HEK293 (cell line): ENCODE measurements around the gene NEURL1.
A peak's percentile ranks its signal among the peaks of the same experiment; 100 is the strongest.

Experiments
- CTCF ChIA-PET: fragments of 350-600 bp; formaldehyde crosslinking; extraction: SDS; loops from one replicate; lab custom pipeline; 2021; ENCODE audit warnings: antibody characterized with exemption; lab: Yijun Ruan, JAX
- POLR2A ChIA-PET: fragments of 300-600 bp; formaldehyde crosslinking; extraction: SDS; loops from one replicate; lab custom pipeline; 2020; ENCODE audit warnings: antibody characterized with exemption, inconsistent platforms; lab: Yijun Ruan, JAX
- H3K27ac ChIP-seq: fragments of 200-500 bp; sonication (Bioruptor generic); 2 replicates; pipeline ENCODE4 v1.5.1; 2014; ENCODE audit warnings: low read depth, low read length, control low read depth, inconsistent platforms; ENCODE audit errors: extremely low read depth
- H3K36me3 ChIP-seq, 2 experiments: fragments of 200-500 bp in 1 of 2; sonication (Bioruptor generic) in 1 of 2; 1 replicate in 1 of 2; 2 replicates in 1 of 2; pipeline ENCODE4 v1.5.1; 2014 to 2017; ENCODE audit warnings: inconsistent platforms in 2 of 2, low read length in 2 of 2; ENCODE audit not compliant: control insufficient read depth in 2 of 2, insufficient read depth in 1 of 2
- H3K4me1 ChIP-seq: fragments of 200-500 bp; sonication (Bioruptor generic); 2 replicates; pipeline ENCODE4 v1.5.1; 2014; ENCODE audit warnings: mild to moderate bottlenecking, low read length, inconsistent platforms; ENCODE audit not compliant: control insufficient read depth, insufficient read depth
- H3K4me3 ChIP-seq: 2 replicates; pipeline ENCODE4 v1.5.1; 2011; ENCODE audit warnings: low read depth, mild to moderate bottlenecking, control low read depth, low read length, moderate library complexity
- H3K9me3 ChIP-seq: fragments of 200-500 bp; sonication (Bioruptor generic); 2 replicates; pipeline ENCODE4 v1.5.1; 2014; ENCODE audit warnings: low read depth, low read length, inconsistent platforms; ENCODE audit not compliant: control insufficient read depth, insufficient read depth
- FEZF1 ChIP-seq: fragments of 450-650 bp; formaldehyde crosslinking; IDR thresholded peaks from 2 replicates; pipeline ENCODE4 v1.5.1; 2016; ENCODE audit warnings: missing biosample characterization, missing genetic modification characterization
- HOXC10 ChIP-seq: sonication (generic); formaldehyde crosslinking; IDR thresholded peaks from 2 replicates; pipeline ENCODE4 v1.8.1; 2023; ENCODE audit warnings: mild to moderate bottlenecking, missing genetic modification reagents
- KLF8 ChIP-seq: fragments of 450-650 bp; formaldehyde crosslinking; IDR thresholded peaks from 2 replicates; pipeline ENCODE4 v1.5.1; 2016; ENCODE audit warnings: missing biosample characterization, missing genetic modification characterization
- SP7 ChIP-seq: fragments of 450-650 bp; formaldehyde crosslinking; IDR thresholded peaks from 2 replicates; pipeline ENCODE4 v1.5.1; 2016; ENCODE audit warnings: missing biosample characterization, missing genetic modification characterization
- TSHZ1 ChIP-seq: fragments of 450-650 bp; formaldehyde crosslinking; IDR thresholded peaks from 2 replicates; pipeline ENCODE4 v1.5.1; 2016; ENCODE audit warnings: missing biosample characterization, missing genetic modification characterization, borderline replicate concordance
- ZBTB26 ChIP-seq: fragments of 450-650 bp; formaldehyde crosslinking; optimal IDR thresholded peaks from 2 replicates; pipeline ENCODE3; 2016; ENCODE audit warnings: missing biosample characterization, mild to moderate bottlenecking, missing genetic modification characterization
- ZNF10 ChIP-seq: fragments of 450-650 bp; formaldehyde crosslinking; IDR thresholded peaks from 2 replicates; pipeline ENCODE4 v1.5.1; 2017; ENCODE audit warnings: missing biosample characterization, missing genetic modification characterization
- ZNF169 ChIP-seq: fragments of 450-650 bp; formaldehyde crosslinking; IDR thresholded peaks from 2 replicates; pipeline ENCODE4 v1.5.1; 2016; ENCODE audit warnings: missing biosample characterization, missing genetic modification characterization
- ZNF223 ChIP-seq: fragments of 450-650 bp; formaldehyde crosslinking; IDR thresholded peaks from 2 replicates; pipeline ENCODE4 v1.5.1; 2016; ENCODE audit warnings: missing biosample characterization, missing genetic modification characterization
- ZNF24 ChIP-seq: fragments of 450-650 bp; formaldehyde crosslinking; IDR thresholded peaks from 2 replicates; pipeline ENCODE4 v1.5.1; 2016; ENCODE audit warnings: missing biosample characterization, missing genetic modification characterization
- ZNF280D ChIP-seq: fragments of 450-650 bp; formaldehyde crosslinking; IDR thresholded peaks from 2 replicates; pipeline ENCODE4 v1.5.1; 2016; ENCODE audit warnings: missing biosample characterization, missing genetic modification characterization
- ZNF311 ChIP-seq: fragments of 450-650 bp; formaldehyde crosslinking; IDR thresholded peaks from 2 replicates; pipeline ENCODE4 v1.5.1; 2017; ENCODE audit warnings: missing biosample characterization, missing genetic modification characterization, borderline replicate concordance
- ZNF366 ChIP-seq: fragments of 450-650 bp; formaldehyde crosslinking; conservative IDR thresholded peaks from 2 replicates; pipeline ENCODE4 v1.5.1; 2016; ENCODE audit warnings: missing biosample characterization, missing genetic modification characterization
- ZNF398 ChIP-seq: fragments of 450-650 bp; formaldehyde crosslinking; IDR thresholded peaks from 2 replicates; pipeline ENCODE4 v1.5.1; 2017; ENCODE audit warnings: missing biosample characterization, missing genetic modification characterization
- ZNF48 ChIP-seq: fragments of 450-650 bp; formaldehyde crosslinking; IDR thresholded peaks from 2 replicates; pipeline ENCODE4 v1.5.1; 2016; ENCODE audit warnings: missing biosample characterization, missing genetic modification characterization
- ZNF544 ChIP-seq: fragments of 450-650 bp; formaldehyde crosslinking; IDR thresholded peaks from 2 replicates; pipeline ENCODE4 v1.5.0; 2017; ENCODE audit warnings: missing biosample characterization, missing genetic modification characterization
- ZNF555 ChIP-seq: fragments of 450-650 bp; formaldehyde crosslinking; conservative IDR thresholded peaks from 2 replicates; pipeline ENCODE4 v1.5.1; 2017; ENCODE audit warnings: missing biosample characterization, mild to moderate bottlenecking, missing genetic modification characterization, inconsistent platforms
- ZNF629 ChIP-seq: fragments of 450-650 bp; formaldehyde crosslinking; IDR thresholded peaks from 2 replicates; pipeline ENCODE4 v1.5.1; 2017; ENCODE audit warnings: missing biosample characterization, missing genetic modification characterization
- ZNF654 ChIP-seq: fragments of 450-650 bp; formaldehyde crosslinking; IDR thresholded peaks from 2 replicates; pipeline ENCODE4 v1.5.1; 2016; ENCODE audit warnings: low read depth, missing biosample characterization, missing genetic modification characterization
- ZNF692 ChIP-seq: fragments of 450-650 bp; formaldehyde crosslinking; IDR thresholded peaks from 2 replicates; pipeline ENCODE4 v1.5.1; 2016; ENCODE audit warnings: missing biosample characterization, missing genetic modification characterization
- ZSCAN18 ChIP-seq: fragments of 450-650 bp; formaldehyde crosslinking; IDR thresholded peaks from 2 replicates; pipeline ENCODE4 v1.5.1; 2016; ENCODE audit warnings: missing biosample characterization, missing genetic modification characterization
- ZXDB ChIP-seq: fragments of 450-650 bp; formaldehyde crosslinking; IDR thresholded peaks from 2 replicates; pipeline ENCODE4 v1.5.1; 2016; ENCODE audit warnings: missing biosample characterization, missing genetic modification characterization

Gene NEURL1

GRCh38 chr10:103491729-103492364 is 1.7 kb upstream of the NEURL1 start:
- Histone ChIP-seq H3K9me3 (no peaks in the 10 kb centered on the region), H3K27ac (no peak overlapping the region), H3K4me3 (no peak overlapping the region), H3K4me1 (no peaks in the 10 kb centered on the region), H3K36me3 (no peaks in the 10 kb centered on the region)
- ChIA-PET CTCF (interaction anchor here (0.6 to 6.1 kb wide), 12 partner anchors 9 to 671 kb away, joined by 3 to 41 read pairs (median 4); no protein-coding TSS in a partner anchor), POLR2A (interaction anchor here (0.6 to 3.4 kb wide), 9 partner anchors 9 to 299 kb away, joined by 3 to 15 read pairs (median 4); partner anchors contain the start of genes ATP5MK, NT5C2, PDCD11 and TAF5)
- peak; percentile 86 for TF ChIP-seq ZNF398 (tag by site-specific recombination)
- no peak for TF ChIP-seq ZSCAN18 (tag by site-specific recombination)
- peak; percentile 72; the same call in 1 of the 2 replicates for TF ChIP-seq ZNF692 (tag by site-specific recombination)
- TF ChIP-seq ZNF544 (tag by site-specific recombination): no peak
- TF ChIP-seq SP7 (tag by site-specific recombination): peak; percentile 87
- peak; percentile 23; the same call in 1 of the 2 replicates for TF ChIP-seq FEZF1 (tag by site-specific recombination)
- TF ChIP-seq ZNF311 (tag by site-specific recombination): no peak
- TF ChIP-seq KLF8 (tag by site-specific recombination): peak; percentile 56; the same call in 1 of the 2 replicates
- TF ChIP-seq ZXDB (tag by site-specific recombination): peak; percentile 72
- TF ChIP-seq ZNF555 (tag by site-specific recombination): no peak
- no peak for TF ChIP-seq ZNF169
- peak; percentile 63 for TF ChIP-seq ZNF629 (tag by site-specific recombination)
- TF ChIP-seq ZNF10 (tag by site-specific recombination): no peak
- TF ChIP-seq ZNF366 (tag by site-specific recombination): peak; percentile 72
- no peak for TF ChIP-seq ZNF48 (tag by site-specific recombination)
- no peak for TF ChIP-seq ZNF654
- TF ChIP-seq ZNF24 (tag by site-specific recombination): 0 out of 2 replicates have a peak, but pooled peaks have one; percentile 49
- peak; percentile 53; the same call in 1 of the 2 replicates for TF ChIP-seq TSHZ1 (tag by site-specific recombination)
- TF ChIP-seq ZBTB26: peak; percentile 26
- peak; percentile 70; the same call in 1 of the 2 replicates for TF ChIP-seq ZNF280D (tag by site-specific recombination)
- no peak for TF ChIP-seq HOXC10 (CRISPR knock-in tag)
- TF ChIP-seq ZNF223 (tag by site-specific recombination): no peak
